Ovary (tissue), 9 donors: ENCODE data around the gene HP. TPM values are rescaled to one million over a fixed set of nuclear protein-coding genes. Genes with fewer than 3 reads are reported as not detected.

Source experiments
- DNase-seq, 5 donors: peaks; one replicate each; pipeline ENCODE4 v3.0.0-alpha.2; 2019 to 2020
- H3K27ac ChIP-seq, 2 donors: fragments of 200-600 bp; one replicate each; pipeline versions ENCODE4 v1.5.1 to v1.8.0; 2019 to 2022
- H3K27me3 ChIP-seq: fragments of 200-600 bp; one replicate; pipeline ENCODE4 v1.8.0; 2022
- H3K36me3 ChIP-seq: fragments of 200-600 bp; sonication (generic); one replicate; pipeline ENCODE4 v1.5.1; 2019
- H3K4me1 ChIP-seq: one replicate; pipeline ENCODE4 v1.8.1; 2013; ENCODE audit warnings: mild to moderate bottlenecking, moderate library complexity; ENCODE audit not compliant: insufficient read depth
- H3K4me3 ChIP-seq: fragments of 200-600 bp; sonication (generic); one replicate; pipeline ENCODE4 v1.5.1; 2017
- H3K9me3 ChIP-seq, 2 donors: fragments of 200-600 bp in 1 of 2; sonication (generic) in 1 of 2; one replicate each; pipeline versions ENCODE4 v1.5.1 to v1.8.1; 2013 to 2019; ENCODE audit warnings: mild to moderate bottlenecking in 1 of 2, moderate library complexity in 1 of 2
- CTCF ChIP-seq, 3 donors: fragments of 450-650 bp in 2 of 3; fragments of 200-600 bp in 1 of 3; IDR thresholded peaks; one replicate each; pipeline versions ENCODE4 v1.5.1 to v1.8.0; 2016 to 2022; ENCODE audit warnings: antibody characterized with exemption in 3 of 3, mild to moderate bottlenecking in 1 of 3
- EP300 ChIP-seq: sonication (generic); formaldehyde crosslinking; IDR thresholded peaks from one replicate; pipeline ENCODE4 v1.6.1; 2017; ENCODE audit warnings: antibody characterized with exemption
- POLR2A ChIP-seq: fragments of 450-650 bp; IDR thresholded peaks from one replicate; pipeline ENCODE4 v1.6.1; 2017; ENCODE audit warnings: antibody characterized with exemption, mild to moderate bottlenecking, moderate library complexity
- whole genome bisulfite sequencing, 3 donors: extraction: QIAGEN DNeasy Blood & Tissue Kit in 1 of 3; methylation state at CpG; one replicate each; pipeline versions ENCODE4 v1.1.5 to v1.1.7; 2013 to 2017; 5-methylcytosine and 5-hydroxymethylcytosine counted together
- intact Hi-C, 4 donors: fragments of 100-400 bp; cut with DNase I; formaldehyde crosslinking; loops; one replicate each; pipeline versions ENCODE4 v1.11.0 to v1.15.1; 2022 to 2023
- polyA plus RNA-seq, 2 donors: library from polyadenylated mRNA; stranded (reverse); fragments of 200-250 nt in 1 of 2; fragments of 350-450 nt in 1 of 2; fragmentation: Illumina TruSeq in 1 of 2; extraction: RNeasy Lipid Tissue Mini Kit (QIAGEN cat#74804) in 1 of 2; gene quantifications; one replicate each; pipeline ENCODE4 v1.2.3, GENCODE V29; 2013 to 2014
- total RNA-seq, 7 donors: library from RNA; depleted of rRNA in 2 of 7; stranded (reverse); fragments of >200 nt in 2 of 7; fragmentation: NEBNext Ultra II Directional in 3 of 7; extraction: Animal tissue kit (Norgen Biotek cat#: 25700) in 3 of 7; gene quantifications; one replicate each; pipeline versions ENCODE4 v1.1.0 to v1.2.4, GENCODE V29; 2016 to 2023
- donor health status: DM: no; HTN: no; CAD: no; lungs with moderate emphysema.
- donor health status: DM: no; HTN: no; CAD: no.
- donor health status: Bipolar disorder and iron deficiency.
- donor health status: DM: yes; HTN: yes; CAD: no.
- donor health status: DM: no; HTN: no; CAD: no.
- donor health status: DM: yes; HTN: yes; CAD: no.

The HP gene
- total and polyA plus RNA-seq, 9 donors: 0.66 to 186 (median 23.9) TPM

- H3K9me3 ChIP-seq: no peaks in the 10 kb centered on the region
- H3K36me3 ChIP-seq: peaks cover 6% of the 10 kb centered on the region
- DNase-seq: no peak
- intact Hi-C loops: no loop called here
- 89 to 92% (median 90%) methylated on average over 17 of the region's 17 CpGs for WGBS, 3 donors
- no peak for TF ChIP-seq EP300
- TF ChIP-seq POLR2A: no peak
- no peak for TF ChIP-seq CTCF (IDR thresholded peaks at IDR 0.05)
- H3K27ac ChIP-seq: no peak overlapping the region
- no peaks in the 10 kb centered on the region for H3K4me1 ChIP-seq
- H3K4me3 ChIP-seq: no peak overlapping the region
- H3K27me3 ChIP-seq: no peaks in the 10 kb centered on the region
Measured at GRCh38 chr16:72107371-72107770, 53.1 kb downstream of the HP start.

- intact Hi-C loops: no loop called here
- peaks cover 6% of the 10 kb centered on the region for H3K36me3 ChIP-seq
Measured at GRCh38 chr16:72108353-72109102, 54.2 kb downstream of the HP start.

GRCh38 chr16:72109300-72109699 lies 55.0 kb downstream of the HP start:
- no peak for DNase-seq
- Histone ChIP-seq H3K36me3 (peaks cover 6% of the 10 kb centered on the region), H3K4me1 (no peaks in the 10 kb centered on the region), H3K27me3 (no peaks in the 10 kb centered on the region), H3K9me3 (no peaks in the 10 kb centered on the region), H3K27ac (no peak overlapping the region), H3K4me3 (no peak overlapping the region)
- 93 to 96% (median 95%) methylated on average over 12 of the region's 12 CpGs for WGBS, 3 donors
- intact Hi-C loops: no loop called here
- TF ChIP-seq CTCF (IDR thresholded peaks at IDR 0.05) (no peak), EP300 (no peak), POLR2A (no peak)

More at GRCh38 chr16:72108353-72109102, 54.2 kb downstream of the HP start:
- H3K4me1 ChIP-seq: no peaks in the 10 kb centered on the region
- no peak for TF ChIP-seq POLR2A
- TF ChIP-seq EP300: no peak
- no peak for TF ChIP-seq CTCF (IDR thresholded peaks at IDR 0.05)
- no peaks in the 10 kb centered on the region for H3K9me3 ChIP-seq
- H3K27ac ChIP-seq: no peak overlapping the region
- no peak for DNase-seq
- H3K4me3 ChIP-seq: no peak overlapping the region
- WGBS, 3 donors: 85 to 90% (median 86%) methylated on average over 16 of the region's 16 CpGs
- no peaks in the 10 kb centered on the region for H3K27me3 ChIP-seq

GRCh38 chr16:72109966-72110530 lies 55.7 kb downstream of the HP start:
- no peaks in the 10 kb centered on the region for H3K9me3 ChIP-seq
- H3K27ac ChIP-seq: no peak overlapping the region
- H3K4me3 ChIP-seq: no peak overlapping the region
- no peaks in the 10 kb centered on the region for H3K27me3 ChIP-seq
- intact Hi-C loops: no loop called here
- H3K4me1 ChIP-seq: no peaks in the 10 kb centered on the region
- 85 to 86% (median 85%) methylated on average over 12 of the region's 12 CpGs for WGBS, 3 donors
- no peak for DNase-seq
- no peak for TF ChIP-seq CTCF (IDR thresholded peaks at IDR 0.05)
- no peak for TF ChIP-seq POLR2A
- TF ChIP-seq EP300: no peak
- H3K36me3 ChIP-seq: peaks cover 6% of the 10 kb centered on the region

Other genes starting within 250 kb of the HP start
- 10 to 100 TPM; 50.6 to 71.7 (median 57.2) TPM for gene AP1G1, start 245.7 kb upstream of the HP start, total RNA-seq
- gene AP1G1, start 245.7 kb upstream of the HP start, polyA plus RNA-seq: 10 to 100 TPM; 14.2 to 43.8 TPM
- 10 to 100 TPM; 12.5 to 29.5 (median 26.0) TPM for gene ATXN1L, start 208.5 kb upstream of the HP start, total RNA-seq
- 10 to 100 TPM; 12.6 to 26.6 TPM for gene ATXN1L, start 208.5 kb upstream of the HP start, polyA plus RNA-seq
- 10 to 100 TPM in 5 of 7 donors, 1 to 10 TPM in 2; 7.6 to 14.1 (median 11.7) TPM for gene ZNF821, start 170.3 kb upstream of the HP start, total RNA-seq
- 10 to 100 TPM in 1 of 2 donors, 1 to 10 TPM in 1; 8.6 to 13.5 TPM for gene ZNF821, start 170.3 kb upstream of the HP start, polyA plus RNA-seq
- gene IST1, start 159.0 kb upstream of the HP start, total RNA-seq: 100 to 1,000 TPM; 140 to 200 (median 169) TPM
- gene IST1, start 159.0 kb upstream of the HP start, polyA plus RNA-seq: 100 to 1,000 TPM; 119 to 324 TPM
- gene PKD1L3, start 54.1 kb upstream of the HP start, total RNA-seq: under 1 TPM in 6 of 7 donors, not detected in 1; 0.03 to 0.30 (median 0.22) TPM
- gene PKD1L3, start 54.1 kb upstream of the HP start, polyA plus RNA-seq: under 1 TPM; 0.07 to 0.15 TPM
- gene DHODH, start 45.8 kb upstream of the HP start, total RNA-seq: 10 to 100 TPM in 4 of 7 donors, 1 to 10 TPM in 3; 3.2 to 13.0 (median 10.6) TPM
- gene DHODH, start 45.8 kb upstream of the HP start, polyA plus RNA-seq: 1 to 10 TPM; 5.6 to 9.4 TPM
- gene HPR, start 8.7 kb downstream of the HP start, total RNA-seq: 1 to 10 TPM in 4 of 7 donors, under 1 TPM in 3; 0.32 to 2.4 (median 1.1) TPM
- gene HPR, start 8.7 kb downstream of the HP start, polyA plus RNA-seq: 1 to 10 TPM; 1.7 to 2.2 TPM
- gene TXNL4B, start 39.1 kb downstream of the HP start, total RNA-seq: 10 to 100 TPM; 10.6 to 23.1 (median 14.7) TPM
- gene TXNL4B, start 39.1 kb downstream of the HP start, polyA plus RNA-seq: 10 to 100 TPM; 16.8 to 20.4 TPM
- gene DHX38, start 39.3 kb downstream of the HP start, total RNA-seq: 10 to 100 TPM; 33.0 to 70.5 (median 59.1) TPM
- gene DHX38, start 39.3 kb downstream of the HP start, polyA plus RNA-seq: 10 to 100 TPM; 45.2 to 81.7 TPM
- 1 to 10 TPM in 1 of 7 donors, under 1 TPM in 6; 0.12 to 1.7 (median 0.69) TPM for gene PMFBP1, start 117.7 kb downstream of the HP start, total RNA-seq
- under 1 TPM; 0.13 to 0.45 TPM for gene PMFBP1, start 117.7 kb downstream of the HP start, polyA plus RNA-seq